ENCODE measurements around the gene NEURL4. TPM values are rescaled to one million over a fixed set of nuclear protein-coding genes. Genes with fewer than 3 reads are reported as not detected.

NEURL4 gene
- total RNA-seq, 1 donor, result 19.4 TPM

GRCh38 chr17:7314719-7315569 is 14.2 kb downstream of the NEURL4 start, which contains the start of gene GPS2:
Gene GPS2 (minus strand): TSS chr17:7315360. CDS start chr17:7315052, 308 bp downstream.
- peak; percentile 85 for DNase-seq (ENCODE audit: low read depth)

GRCh38 chr17:7313890-7314718 is 15.0 kb downstream of the NEURL4 start:
- DNase-seq (ENCODE audit: low read depth), result no peak
- H3K4me3 ChIP-seq (ENCODE audit: low read depth, low read length), result peak overlapping the region; percentile 83
- no peak for TF ChIP-seq CTCF (IDR thresholded peaks at IDR 0.05; ENCODE audit: insufficient read depth, low read depth, low read length)

More at GRCh38 chr17:7314719-7315569, 14.2 kb downstream of the NEURL4 start, which contains the start of gene GPS2:
- H3K4me3 ChIP-seq (ENCODE audit: low read depth, low read length), result peak within 1 kb of the TSS; percentile 83
- no peak for TF ChIP-seq CTCF (IDR thresholded peaks at IDR 0.05; ENCODE audit: insufficient read depth, low read depth, low read length)

- H3K4me3 ChIP-seq (ENCODE audit: low read depth, low read length), result no peak overlapping the region
- TF ChIP-seq CTCF (IDR thresholded peaks at IDR 0.05; ENCODE audit: insufficient read depth, low read depth, low read length), result no peak
- no peak for DNase-seq (ENCODE audit: low read depth)
Measured at GRCh38 chr17:7313088-7313889, 15.8 kb downstream of the NEURL4 start.

GRCh38 chr17:7312432-7313087 is 16.6 kb downstream of the NEURL4 start:
- no peak for DNase-seq (ENCODE audit: low read depth)
- H3K4me3 ChIP-seq (ENCODE audit: low read depth, low read length), result no peak overlapping the region

GRCh38 chr17:7311110-7311705 is 17.9 kb downstream of the NEURL4 start:
- DNase-seq (ENCODE audit: low read depth), result no peak
- no peak overlapping the region for H3K4me3 ChIP-seq (ENCODE audit: low read depth, low read length)
- no peak for TF ChIP-seq CTCF (IDR thresholded peaks at IDR 0.05; ENCODE audit: insufficient read depth, low read depth, low read length)

More at GRCh38 chr17:7312432-7313087, 16.6 kb downstream of the NEURL4 start:
- TF ChIP-seq CTCF (IDR thresholded peaks at IDR 0.05; ENCODE audit: insufficient read depth, low read depth, low read length), result no peak
